Heart left ventricle (tissue), 13 donors: ENCODE results near the gene LGALS4.
"Not testable (repeated sequence)": the region's sequence is repeated elsewhere in the genome, so short reads cannot be mapped to it uniquely, and the experiment has no call there.

ENCODE experiments used
- POLR2A ChIP-seq, 2 donors: fragments of 450-650 bp; IDR thresholded peaks; one replicate each; pipeline ENCODE4 v1.6.1; 2017; ENCODE audit warnings: antibody characterized with exemption in 2 of 2, mild to moderate bottlenecking in 2 of 2, moderate library complexity in 2 of 2
- TF ChIP-seq, protein P1 (sequence below), 12 donors: fragments of 200-600 bp; sonication (generic) in 4 of 12; IDR thresholded peaks; one replicate each; pipeline versions ENCODE4 v1.5.0 to v1.8.0; 2018 to 2022; ENCODE audit warnings: antibody characterized with exemption in 12 of 12, mild to moderate bottlenecking in 5 of 12
- donor health status: ischemic (EF 13 %, LVEDD 7.1; RV severe dilation, severe dysfunction).
- donor health status: DM: no; HTN: yes; CAD: no.
- donor health status: DM: no; HTN: no; CAD: no.
- donor health status: ischemic (EF 25% LVEDD 6.9; RV normal size, moderate dysfunction).
- donor health status: ischemic (EF 25% LVEDD 5.7; RV mildly dilated, moderate dysfunction).
- donor health status: ischemic (EF 35%, LVEDD 5.7; RV mildly dilated, moderate dysfunction).
- donor health status: nonischemic (EF 11% LVEDD 7.7; RV severe dilation, severe dysfunction).
- donor health status: DM: yes; HTN: yes; CAD: no.
- donor health status: PGD.
- donor health status: ischemic (EF 29% LVEDD 5.4; RV normal size, mild dysfunction).
- donor health status: nonischemic (EF 23%, LVEDD 6.1; RV moderate dilation, normal function).

- not testable (repeated sequence) for TF ChIP-seq POLR2A (IDR thresholded peaks at IDR 0.05)
- TF ChIP-seq, protein P1, sequence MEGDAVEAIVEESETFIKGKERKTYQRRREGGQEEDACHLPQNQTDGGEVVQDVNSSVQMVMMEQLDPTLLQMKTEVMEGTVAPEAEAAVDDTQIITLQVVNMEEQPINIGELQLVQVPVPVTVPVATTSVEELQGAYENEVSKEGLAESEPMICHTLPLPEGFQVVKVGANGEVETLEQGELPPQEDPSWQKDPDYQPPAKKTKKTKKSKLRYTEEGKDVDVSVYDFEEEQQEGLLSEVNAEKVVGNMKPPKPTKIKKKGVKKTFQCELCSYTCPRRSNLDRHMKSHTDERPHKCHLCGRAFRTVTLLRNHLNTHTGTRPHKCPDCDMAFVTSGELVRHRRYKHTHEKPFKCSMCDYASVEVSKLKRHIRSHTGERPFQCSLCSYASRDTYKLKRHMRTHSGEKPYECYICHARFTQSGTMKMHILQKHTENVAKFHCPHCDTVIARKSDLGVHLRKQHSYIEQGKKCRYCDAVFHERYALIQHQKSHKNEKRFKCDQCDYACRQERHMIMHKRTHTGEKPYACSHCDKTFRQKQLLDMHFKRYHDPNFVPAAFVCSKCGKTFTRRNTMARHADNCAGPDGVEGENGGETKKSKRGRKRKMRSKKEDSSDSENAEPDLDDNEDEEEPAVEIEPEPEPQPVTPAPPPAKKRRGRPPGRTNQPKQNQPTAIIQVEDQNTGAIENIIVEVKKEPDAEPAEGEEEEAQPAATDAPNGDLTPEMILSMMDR (IDR thresholded peaks at IDR 0.05) = not testable (repeated sequence)
These were observed 42.2 kb upstream of the LGALS4 start for GRCh38 chr19:38854961-38855360.
